WERI-Rb-1 (cell line): ENCODE results near the gene PPFIA3.

Experiments
- DNase-seq: peaks from one replicate; pipeline ENCODE4 v3.0.0-alpha.2; 2020
- H3K27ac ChIP-seq: fragments of 250-450 bp; sonication (Bioruptor Pico); 2 replicates; pipeline ENCODE4 v1.5.1; 2020; ENCODE audit warnings: mild to moderate bottlenecking, moderate library complexity
- H3K27me3 ChIP-seq: fragments of 250-450 bp; sonication (Bioruptor Pico); 2 replicates; pipeline ENCODE4 v1.5.1; 2021; ENCODE audit warnings: mild to moderate bottlenecking, low read depth, moderate library complexity; ENCODE audit not compliant: insufficient read depth, severe bottlenecking
- H3K36me3 ChIP-seq: fragments of 250-450 bp; sonication (Bioruptor Pico); 2 replicates; pipeline ENCODE4 v1.5.1; 2020; ENCODE audit warnings: mild to moderate bottlenecking, moderate library complexity
- H3K4me3 ChIP-seq: 2 replicates; pipeline ENCODE4 v1.5.1; 2011; ENCODE audit warnings: low read depth, mild to moderate bottlenecking, control low read depth, low read length
- H3K9me3 ChIP-seq: fragments of 250-450 bp; sonication (Bioruptor Pico); 2 replicates; pipeline ENCODE4 v1.5.1; 2021; ENCODE audit warnings: mild to moderate bottlenecking, moderate library complexity; ENCODE audit not compliant: severe bottlenecking
- CTCF ChIP-seq: IDR thresholded peaks from 2 replicates; pipeline ENCODE4 v1.5.1; 2011; ENCODE audit warnings: low read depth, mild to moderate bottlenecking, control low read depth, inconsistent platforms, low read length

The PPFIA3 gene

GRCh38 chr19:49157445-49158224 lies 38.3 kb downstream of the PPFIA3 start, which contains the start of gene TRPM4:
Gene TRPM4 (plus strand): TSS chr19:49157792. CDS start chr19:49157867, 75 bp downstream.
- peak within 1 kb of the TSS; percentile 82 for H3K4me3 ChIP-seq
- no peaks in the 10 kb centered on the region for H3K9me3 ChIP-seq
- H3K36me3 ChIP-seq, result no peaks in the 10 kb centered on the region; the same call in 1 of the 2 replicates
- peak; percentile 94 for DNase-seq
- TF ChIP-seq CTCF, result no peak
- peak within 1 kb of the TSS; percentile 71 for H3K27ac ChIP-seq
- H3K27me3 ChIP-seq, result no peaks in the 10 kb centered on the region

DNA sequence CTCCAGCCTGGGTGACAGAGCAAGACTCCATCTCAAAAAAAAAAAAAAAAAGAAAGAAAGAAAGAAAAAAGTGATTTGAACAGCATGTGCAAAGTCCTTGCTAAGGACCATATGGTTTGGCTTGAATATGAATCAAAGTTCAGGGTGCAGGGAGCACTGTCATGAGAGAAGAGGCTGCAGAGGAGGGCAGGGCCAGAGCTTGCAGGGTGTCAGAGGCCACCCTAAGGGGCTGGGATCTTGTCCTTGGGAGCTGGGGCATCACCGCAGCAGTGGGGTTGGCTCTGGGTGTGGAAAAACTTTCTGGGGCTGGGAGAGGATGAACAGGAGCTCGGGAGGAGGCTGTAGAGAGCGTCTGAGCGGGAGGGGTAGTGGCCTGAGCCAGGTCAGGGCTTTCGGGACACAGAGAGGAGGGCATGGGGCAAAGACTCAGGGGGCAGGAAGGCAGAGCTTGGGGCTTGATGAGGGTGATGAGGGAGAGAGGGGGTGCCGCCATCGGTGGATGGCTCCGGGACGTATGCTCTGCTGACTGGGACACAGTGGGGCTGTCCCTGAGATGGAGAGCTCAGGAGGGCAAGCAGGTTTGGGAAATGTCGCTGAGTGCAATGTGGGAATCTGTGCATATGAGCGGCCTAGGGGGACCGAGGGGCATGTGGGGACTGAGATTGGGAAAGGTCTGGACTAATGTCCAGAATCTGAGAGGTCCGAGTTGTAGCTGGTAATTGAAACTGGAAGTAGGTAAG lies 41.3 kb downstream of the PPFIA3 start:
- Histone ChIP-seq H3K27ac (no peak overlapping the region), H3K9me3 (no peaks in the 10 kb centered on the region), H3K27me3 (no peaks in the 10 kb centered on the region), H3K36me3 (no peaks in the 10 kb centered on the region; the same call in 1 of the 2 replicates), H3K4me3 (no peak overlapping the region)
- DNase-seq, result no peak
- no peak for TF ChIP-seq CTCF

- H3K9me3 ChIP-seq, result no peaks in the 10 kb centered on the region
- no peaks in the 10 kb centered on the region for H3K27me3 ChIP-seq
- no peak for DNase-seq
- H3K27ac ChIP-seq, result no peak overlapping the region
- no peaks in the 10 kb centered on the region; the same call in 1 of the 2 replicates for H3K36me3 ChIP-seq
- TF ChIP-seq CTCF, result no peak
- H3K4me3 ChIP-seq, result no peak overlapping the region
Measured at GRCh38 chr19:49161987-49162386, 42.6 kb downstream of the PPFIA3 start.

- H3K27me3 ChIP-seq, result no peaks in the 10 kb centered on the region
- H3K36me3 ChIP-seq, result no peaks in the 10 kb centered on the region
- H3K4me3 ChIP-seq, result no peak overlapping the region
- DNase-seq, result no peak
- H3K9me3 ChIP-seq, result no peaks in the 10 kb centered on the region
- no peak overlapping the region for H3K27ac ChIP-seq
- TF ChIP-seq CTCF, result no peak
Measured at GRCh38 chr19:49165111-49165750, 45.9 kb downstream of the PPFIA3 start.

DNA sequence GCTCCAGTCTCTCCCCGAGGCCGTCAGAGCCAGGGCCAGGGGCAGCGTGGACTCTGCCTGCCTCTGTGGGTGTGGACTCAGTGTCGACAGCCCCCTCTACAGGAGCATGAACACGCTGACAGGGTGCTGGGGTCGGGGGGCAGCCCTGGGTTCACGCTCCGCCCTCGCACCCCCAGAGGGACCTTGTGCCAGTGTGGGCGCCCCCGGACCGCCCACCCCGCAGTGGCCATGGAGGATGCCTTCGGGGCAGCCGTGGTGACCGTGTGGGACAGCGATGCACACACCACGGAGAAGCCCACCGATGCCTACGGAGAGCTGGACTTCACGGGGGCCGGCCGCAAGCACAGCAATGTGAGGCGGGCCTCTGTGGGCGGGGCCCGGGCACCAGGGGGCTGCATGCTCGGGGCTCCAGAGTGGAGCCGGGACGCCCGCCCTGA lies 46.5 kb downstream of the PPFIA3 start:
- DNase-seq, result no peak
- no peak for TF ChIP-seq CTCF
- Histone ChIP-seq H3K36me3 (peaks cover 5% of the 10 kb centered on the region), H3K9me3 (no peaks in the 10 kb centered on the region), H3K27ac (no peak overlapping the region), H3K4me3 (no peak overlapping the region), H3K27me3 (no peaks in the 10 kb centered on the region)
